Kidney (tissue), 14 donors: ENCODE data around the gene GLS. TPM values are rescaled to one million over a fixed set of nuclear protein-coding genes. Genes with fewer than 3 reads are reported as not detected.

Source experiments
- DNase-seq, 5 donors: peaks; one replicate each; pipeline ENCODE4 v3.0.0-alpha.2; 2013 to 2020
- FAIRE-seq: peaks from 2 replicates; lab custom pipeline; 2012; peaks lifted over from hg19 to GRCh38; lab: Jason Lieb, UNC
- H3K27ac ChIP-seq, 2 donors: one replicate each; pipeline ENCODE4 v1.7.0; 2013; ENCODE audit warnings: low read depth in 2 of 2, low read length in 2 of 2, inconsistent platforms in 1 of 2
- H3K27me3 ChIP-seq: one replicate; pipeline ENCODE4 v1.7.1; 2013; ENCODE audit warnings: low read length, inconsistent platforms; ENCODE audit not compliant: control insufficient read depth, insufficient read depth
- H3K36me3 ChIP-seq, 3 donors: one replicate each; pipeline versions ENCODE4 v1.7.0 to v1.7.1; 2013; ENCODE audit warnings: low read length in 3 of 3, control low read depth in 1 of 3, inconsistent platforms in 1 of 3; ENCODE audit not compliant: insufficient read depth in 3 of 3, control insufficient read depth in 2 of 3
- H3K4me1 ChIP-seq, 3 donors: one replicate each; pipeline versions ENCODE4 v1.7.0 to v1.7.1; 2013; ENCODE audit warnings: low read length in 3 of 3, inconsistent platforms in 1 of 3, low read depth in 1 of 3; ENCODE audit not compliant: control insufficient read depth in 2 of 3, insufficient read depth in 2 of 3
- H3K4me3 ChIP-seq, 3 donors: one replicate each; pipeline versions ENCODE4 v1.7.0 to v1.8.1; 2013; ENCODE audit warnings: low read length in 3 of 3, control low read depth in 1 of 3, inconsistent platforms in 1 of 3
- H3K9ac ChIP-seq, 3 donors: one replicate each; pipeline versions ENCODE4 v1.7.0 to v1.7.1; 2013; ENCODE audit warnings: low read length in 3 of 3, control low read depth in 1 of 3, inconsistent platforms in 1 of 3
- H3K9me3 ChIP-seq, 3 donors: one replicate each; pipeline versions ENCODE4 v1.7.0 to v1.7.1; 2013; ENCODE audit warnings: low read length in 3 of 3, control low read depth in 1 of 3, inconsistent platforms in 1 of 3; ENCODE audit not compliant: control insufficient read depth in 2 of 3, insufficient read depth in 1 of 3
- intact Hi-C: fragments of 100-400 bp; cut with DNase I; formaldehyde crosslinking; loops from one replicate; pipeline ENCODE4 v1.11.1; 2022
- polyA plus RNA-seq: library from polyadenylated mRNA; stranded (reverse); fragments of 350-450 nt; fragmentation: Illumina TruSeq; extraction: RNeasy Lipid Tissue Mini Kit (QIAGEN cat#74804); gene quantifications from one replicate; pipeline ENCODE4 v1.2.3, GENCODE V29; 2014; ENCODE audit warnings: low read depth, low replicate concordance; ENCODE audit not compliant: insufficient read depth
- total RNA-seq: library from RNA; stranded (reverse); fragmentation: NEBNext Ultra II Directional; extraction: Animal tissue kit (Norgen Biotek cat#: 25700); gene quantifications from one replicate; pipeline ENCODE4 v1.2.1, GENCODE V29; 2021
- TF ChIP-seq, protein P1 (sequence below): IDR thresholded peaks from 3 replicates; pipeline ENCODE4 v1.5.1; 2012; ENCODE audit warnings: mild to moderate bottlenecking, moderate library complexity, borderline replicate concordance; ENCODE audit not compliant: insufficient read depth; ENCODE audit errors: extremely low read depth
- donor health status: control.
- donor health status: control.
- donor health status: control.
- donor health status: control.
- donor health status: control.
- donor health status: DM: yes; HTN: yes; CAD: no.
- donor health status: Normal renal cell carcinoma (clear cell type).

Gene GLS
- total and polyA plus RNA-seq, 2 donors from 2014 or later = 196 to 230 TPM

DNA sequence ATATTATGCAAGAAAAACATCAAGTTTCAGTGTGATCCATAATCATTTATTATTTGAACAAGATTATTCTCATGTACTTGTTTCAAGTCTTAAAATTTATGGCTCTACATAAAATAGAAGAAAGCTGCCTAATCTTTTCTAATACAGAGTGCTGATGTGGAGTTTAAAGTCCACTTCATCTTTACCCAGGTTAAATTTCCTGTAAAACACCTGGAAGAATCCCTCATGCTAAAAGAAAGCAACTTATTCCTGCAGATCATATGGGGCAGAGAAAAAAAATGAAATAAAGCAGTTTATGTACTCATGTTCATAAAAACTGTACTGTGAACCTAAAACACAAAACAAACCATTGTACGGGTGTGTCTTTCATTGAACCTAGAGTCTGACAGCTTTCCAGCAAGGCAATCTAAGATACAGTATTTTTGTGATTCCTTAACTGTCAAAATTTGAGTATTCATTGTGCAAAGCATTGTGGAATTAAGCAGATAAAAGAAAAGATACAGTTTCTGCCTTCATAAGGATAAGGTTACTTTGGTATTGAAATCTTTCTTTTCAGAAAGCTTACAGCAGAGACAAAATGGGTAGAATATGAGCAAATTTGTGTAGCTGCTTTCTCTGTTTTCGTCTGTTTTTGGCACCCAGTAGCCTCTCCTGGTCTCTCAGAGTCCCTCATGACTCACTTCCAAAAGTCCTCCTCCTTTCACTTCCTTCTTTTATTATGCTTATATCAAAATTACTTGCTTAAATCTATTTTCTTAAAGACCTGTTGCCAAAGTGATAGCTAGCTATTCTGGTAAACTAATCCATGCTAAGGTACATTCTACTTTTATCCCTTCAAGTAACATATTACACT, 26.9 kb upstream of the GLS start:
- Histone ChIP-seq H3K27me3 (no peaks in the 10 kb centered on the region), H3K9me3 (no peaks in the 10 kb centered on the region), H3K9ac (no peak overlapping the region), H3K4me1 (no peaks in the 10 kb centered on the region), H3K36me3 (no peaks in the 10 kb centered on the region), H3K4me3 (no peak overlapping the region), H3K27ac (no peak overlapping the region)
- intact Hi-C loops = no loop called here
- TF ChIP-seq, protein P1, sequence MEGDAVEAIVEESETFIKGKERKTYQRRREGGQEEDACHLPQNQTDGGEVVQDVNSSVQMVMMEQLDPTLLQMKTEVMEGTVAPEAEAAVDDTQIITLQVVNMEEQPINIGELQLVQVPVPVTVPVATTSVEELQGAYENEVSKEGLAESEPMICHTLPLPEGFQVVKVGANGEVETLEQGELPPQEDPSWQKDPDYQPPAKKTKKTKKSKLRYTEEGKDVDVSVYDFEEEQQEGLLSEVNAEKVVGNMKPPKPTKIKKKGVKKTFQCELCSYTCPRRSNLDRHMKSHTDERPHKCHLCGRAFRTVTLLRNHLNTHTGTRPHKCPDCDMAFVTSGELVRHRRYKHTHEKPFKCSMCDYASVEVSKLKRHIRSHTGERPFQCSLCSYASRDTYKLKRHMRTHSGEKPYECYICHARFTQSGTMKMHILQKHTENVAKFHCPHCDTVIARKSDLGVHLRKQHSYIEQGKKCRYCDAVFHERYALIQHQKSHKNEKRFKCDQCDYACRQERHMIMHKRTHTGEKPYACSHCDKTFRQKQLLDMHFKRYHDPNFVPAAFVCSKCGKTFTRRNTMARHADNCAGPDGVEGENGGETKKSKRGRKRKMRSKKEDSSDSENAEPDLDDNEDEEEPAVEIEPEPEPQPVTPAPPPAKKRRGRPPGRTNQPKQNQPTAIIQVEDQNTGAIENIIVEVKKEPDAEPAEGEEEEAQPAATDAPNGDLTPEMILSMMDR = no peak
- FAIRE-seq (no peak), DNase-seq (no peak)

DNA sequence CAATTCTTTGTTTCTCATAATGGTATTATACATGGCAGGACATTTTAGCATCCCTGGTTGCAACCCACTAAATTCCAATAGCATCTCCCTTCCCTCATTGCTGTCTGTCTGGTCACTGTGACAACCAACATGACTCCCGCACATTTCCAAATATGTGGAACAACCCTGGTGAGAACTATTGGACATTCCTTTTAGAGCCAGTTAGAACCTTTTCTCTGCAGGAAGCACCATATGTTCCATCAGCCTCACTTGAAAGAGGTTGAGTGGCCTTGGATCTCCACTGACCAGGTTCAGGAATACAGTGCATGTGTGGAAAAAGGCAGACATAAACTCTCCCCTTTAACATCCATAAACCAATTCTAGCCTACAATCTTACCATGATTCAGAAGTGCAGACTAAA, 25.9 kb upstream of the GLS start:
- no peak for DNase-seq
- no peak overlapping the region for H3K9ac ChIP-seq
- no peaks in the 10 kb centered on the region for H3K27me3 ChIP-seq
- intact Hi-C loops = no loop called here
- FAIRE-seq = no peak
- H3K4me3 ChIP-seq = no peak overlapping the region
- no peaks in the 10 kb centered on the region for H3K36me3 ChIP-seq
- peaks cover 0 to 5% (median 5%) of the 10 kb centered on the region in 3 donors for H3K4me1 ChIP-seq
- H3K27ac ChIP-seq = no peak overlapping the region
- no peaks in the 10 kb centered on the region for H3K9me3 ChIP-seq
- TF ChIP-seq, protein P1 = no peak

DNA sequence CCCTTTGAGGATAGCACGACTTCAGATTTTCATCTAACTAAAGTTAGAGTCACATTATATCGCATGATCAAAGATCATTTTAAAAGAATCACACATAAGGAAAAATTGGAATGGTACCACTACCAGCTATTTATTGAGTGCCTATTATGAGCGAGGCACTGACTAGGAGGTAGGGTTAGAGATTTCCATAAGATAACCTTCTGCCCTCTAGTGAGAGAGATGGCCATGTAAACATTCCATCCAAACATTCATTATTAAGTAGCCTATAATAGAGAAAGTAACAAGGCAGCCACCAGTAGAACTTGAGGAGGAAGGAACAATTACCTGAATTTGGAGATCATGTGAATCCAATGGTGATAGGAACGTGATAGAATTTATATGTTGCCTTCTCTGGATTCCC, 25.4 kb upstream of the GLS start:
- Histone ChIP-seq H3K27ac (no peak overlapping the region), H3K9ac (no peak overlapping the region), H3K9me3 (no peaks in the 10 kb centered on the region), H3K4me3 (no peak overlapping the region), H3K4me1 (peaks cover 0 to 7% (median 5%) of the 10 kb centered on the region in 3 donors), H3K36me3 (no peaks in the 10 kb centered on the region), H3K27me3 (no peaks in the 10 kb centered on the region)
- intact Hi-C loops = no loop called here
- TF ChIP-seq, protein P1 = no peak
- no peak for FAIRE-seq
- DNase-seq = no peak
